GM12864 (cell line): ENCODE results near the gene RNF144B.

Experiments used
- DNase-seq: peaks from one replicate; pipeline ENCODE4 v3.0.0-alpha.2; 2011; ENCODE audit warnings: low read depth
- H3K4me3 ChIP-seq: 2 replicates; pipeline ENCODE4 v1.5.1; 2011; ENCODE audit warnings: mild to moderate bottlenecking, low read depth, low read length, control low read depth
- CTCF ChIP-seq: IDR thresholded peaks from 2 replicates; pipeline ENCODE4 v1.5.1; 2011; ENCODE audit warnings: low read depth, mild to moderate bottlenecking, moderate library complexity, low read length, control low read depth, inconsistent platforms; ENCODE audit errors: missing control alignments

RNF144B gene

GRCh38 chr6:18436341-18436740 is 49.2 kb downstream of the RNF144B start:
- TF ChIP-seq CTCF: no peak
- H3K4me3 ChIP-seq: no peak overlapping the region
- DNase-seq: no peak

- H3K4me3 ChIP-seq: no peak overlapping the region
- TF ChIP-seq CTCF: no peak
- DNase-seq: no peak
Measured at GRCh38 chr6:18439581-18439980, 52.4 kb downstream of the RNF144B start.

GRCh38 chr6:18441251-18441979 is 54.3 kb downstream of the RNF144B start:
- DNase-seq: no peak
- H3K4me3 ChIP-seq: no peak overlapping the region
- no peak for TF ChIP-seq CTCF

GRCh38 chr6:18444111-18444510 is 57.0 kb downstream of the RNF144B start:
- no peak overlapping the region for H3K4me3 ChIP-seq
- no peak for DNase-seq
- TF ChIP-seq CTCF: no peak

GRCh38 chr6:18445228-18445627 is 58.1 kb downstream of the RNF144B start:
- H3K4me3 ChIP-seq: no peak overlapping the region
- DNase-seq: no peak
- no peak for TF ChIP-seq CTCF

- no peak for TF ChIP-seq CTCF
- H3K4me3 ChIP-seq: no peak overlapping the region
- no peak for DNase-seq
Measured at GRCh38 chr6:18446771-18447170, 59.6 kb downstream of the RNF144B start.

- DNase-seq: no peak
- no peak overlapping the region for H3K4me3 ChIP-seq
- TF ChIP-seq CTCF: no peak
Measured at GRCh38 chr6:18447552-18447951, 60.4 kb downstream of the RNF144B start.
